GM23338 (cell line): ENCODE data around the gene MICALL2.

ENCODE experiments used
- EZH2 ChIP-seq: fragments of 200-600 bp; sonication (generic); IDR thresholded peaks from one replicate; pipeline ENCODE4 v1.8.0; 2017; ENCODE audit warnings: antibody characterized with exemption, mild to moderate bottlenecking, low read depth; ENCODE audit not compliant: unreplicated experiment
- EZH2phosphoT487 ChIP-seq: fragments of 200-600 bp; sonication (generic); IDR thresholded peaks from one replicate; pipeline ENCODE4 v1.8.1; 2018; ENCODE audit warnings: antibody characterized with exemption; ENCODE audit not compliant: unreplicated experiment
- REST ChIP-seq: IDR thresholded peaks from one replicate; pipeline ENCODE4 v1.6.1; 2018; ENCODE audit warnings: antibody characterized with exemption; ENCODE audit not compliant: unreplicated experiment
- ZNF331 ChIP-seq: fragments of 250-450 bp; sonication (Bioruptor Pico); IDR thresholded peaks from 2 replicates; pipeline ENCODE4 v1.5.0; 2020; ENCODE audit warnings: low read depth, mild to moderate bottlenecking, moderate library complexity
- TF ChIP-seq, protein P1 (sequence below), 2 experiments: fragments of 200-600 bp in 1 of 2; sonication (generic) in 1 of 2; conservative IDR thresholded peaks; 2 replicates each; pipeline versions ENCODE4 v1.5.1 to v1.6.1; 2016 to 2017; ENCODE audit warnings: antibody characterized with exemption in 2 of 2, low read depth in 2 of 2, mild to moderate bottlenecking in 2 of 2, moderate library complexity in 1 of 2

- TF ChIP-seq, protein P1, sequence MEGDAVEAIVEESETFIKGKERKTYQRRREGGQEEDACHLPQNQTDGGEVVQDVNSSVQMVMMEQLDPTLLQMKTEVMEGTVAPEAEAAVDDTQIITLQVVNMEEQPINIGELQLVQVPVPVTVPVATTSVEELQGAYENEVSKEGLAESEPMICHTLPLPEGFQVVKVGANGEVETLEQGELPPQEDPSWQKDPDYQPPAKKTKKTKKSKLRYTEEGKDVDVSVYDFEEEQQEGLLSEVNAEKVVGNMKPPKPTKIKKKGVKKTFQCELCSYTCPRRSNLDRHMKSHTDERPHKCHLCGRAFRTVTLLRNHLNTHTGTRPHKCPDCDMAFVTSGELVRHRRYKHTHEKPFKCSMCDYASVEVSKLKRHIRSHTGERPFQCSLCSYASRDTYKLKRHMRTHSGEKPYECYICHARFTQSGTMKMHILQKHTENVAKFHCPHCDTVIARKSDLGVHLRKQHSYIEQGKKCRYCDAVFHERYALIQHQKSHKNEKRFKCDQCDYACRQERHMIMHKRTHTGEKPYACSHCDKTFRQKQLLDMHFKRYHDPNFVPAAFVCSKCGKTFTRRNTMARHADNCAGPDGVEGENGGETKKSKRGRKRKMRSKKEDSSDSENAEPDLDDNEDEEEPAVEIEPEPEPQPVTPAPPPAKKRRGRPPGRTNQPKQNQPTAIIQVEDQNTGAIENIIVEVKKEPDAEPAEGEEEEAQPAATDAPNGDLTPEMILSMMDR (conservative IDR thresholded peaks at IDR 0.05; ENCODE audit: low read depth in 2 of 2), result no peak
- TF ChIP-seq REST, result no peak
- TF ChIP-seq EZH2phosphoT487, result no peak
- no peak for TF ChIP-seq ZNF331 (CRISPR knock-in tag)
- TF ChIP-seq EZH2, result no peak
These were observed 22.0 kb downstream of the MICALL2 start for GRCh38 chr7:1437155-1437880.
